Panc1 (cell line): Measurements from ENCODE around the gene CCDC112.

Source experiments
- SIN3A ChIP-seq: IDR thresholded peaks from 2 replicates; pipeline ENCODE4 v1.6.1; 2012; ENCODE audit warnings: low read depth, mild to moderate bottlenecking, low read length, moderate library complexity, borderline replicate concordance; ENCODE audit not compliant: insufficient read depth
- TF ChIP-seq, protein P1 (sequence below): fragments of 450-650 bp; IDR thresholded peaks from 2 replicates; pipeline ENCODE4 v1.5.1; 2017; ENCODE audit warnings: mild to moderate bottlenecking

DNA sequence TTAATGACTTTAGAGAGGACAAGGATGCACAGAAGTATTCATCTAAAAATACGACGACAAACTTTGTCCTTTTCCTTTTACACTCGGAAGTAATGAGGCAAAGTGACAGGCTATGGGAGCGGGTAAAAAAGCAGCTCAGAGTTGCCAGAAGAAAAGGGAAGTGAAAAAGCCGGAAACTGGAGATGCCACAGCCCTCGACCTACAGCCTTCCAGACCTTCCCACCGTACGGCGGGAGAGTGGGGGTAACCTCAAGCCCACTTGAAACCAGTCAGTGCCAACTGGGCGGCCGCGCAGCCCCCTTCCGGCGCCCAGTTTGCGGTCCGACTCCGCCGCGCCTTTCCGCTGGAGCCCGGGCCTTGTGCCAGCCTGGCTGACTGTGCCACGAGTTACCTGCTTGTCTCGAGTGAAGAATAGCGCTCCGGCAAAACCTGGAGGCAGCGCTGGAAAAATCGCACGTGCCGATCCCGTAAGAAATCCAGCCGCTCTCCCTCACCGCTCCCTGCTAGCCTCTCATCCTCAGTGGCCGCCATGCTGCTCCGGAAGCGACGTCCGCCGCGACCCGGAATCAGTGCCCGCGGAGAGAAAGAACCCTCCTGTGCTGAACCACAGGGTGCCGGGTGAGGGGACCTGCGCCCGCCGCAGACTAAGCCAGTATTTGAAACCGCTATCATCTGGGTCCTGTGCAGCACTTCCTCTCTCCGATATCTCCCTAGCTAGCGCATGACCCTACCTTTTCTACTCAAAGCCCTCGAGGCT is 34.0 kb downstream of the CCDC112 start, which contains the start of gene PGGT1B:
- TF ChIP-seq, protein P1, sequence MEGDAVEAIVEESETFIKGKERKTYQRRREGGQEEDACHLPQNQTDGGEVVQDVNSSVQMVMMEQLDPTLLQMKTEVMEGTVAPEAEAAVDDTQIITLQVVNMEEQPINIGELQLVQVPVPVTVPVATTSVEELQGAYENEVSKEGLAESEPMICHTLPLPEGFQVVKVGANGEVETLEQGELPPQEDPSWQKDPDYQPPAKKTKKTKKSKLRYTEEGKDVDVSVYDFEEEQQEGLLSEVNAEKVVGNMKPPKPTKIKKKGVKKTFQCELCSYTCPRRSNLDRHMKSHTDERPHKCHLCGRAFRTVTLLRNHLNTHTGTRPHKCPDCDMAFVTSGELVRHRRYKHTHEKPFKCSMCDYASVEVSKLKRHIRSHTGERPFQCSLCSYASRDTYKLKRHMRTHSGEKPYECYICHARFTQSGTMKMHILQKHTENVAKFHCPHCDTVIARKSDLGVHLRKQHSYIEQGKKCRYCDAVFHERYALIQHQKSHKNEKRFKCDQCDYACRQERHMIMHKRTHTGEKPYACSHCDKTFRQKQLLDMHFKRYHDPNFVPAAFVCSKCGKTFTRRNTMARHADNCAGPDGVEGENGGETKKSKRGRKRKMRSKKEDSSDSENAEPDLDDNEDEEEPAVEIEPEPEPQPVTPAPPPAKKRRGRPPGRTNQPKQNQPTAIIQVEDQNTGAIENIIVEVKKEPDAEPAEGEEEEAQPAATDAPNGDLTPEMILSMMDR, result no peak
- 0 out of 2 replicates have a peak, but pooled peaks have one; percentile 60 for TF ChIP-seq SIN3A
